HG02610 (cell line): Measurements from ENCODE around the gene KCNJ12.

ENCODE experiments used
- ATAC-seq: cut with Tn5 transposase; IDR thresholded peaks from one replicate; pipeline ENCODE4 v1.9.1; 2021; ENCODE audit warnings: mild to moderate bottlenecking, moderate library complexity; ENCODE audit not compliant: unreplicated experiment

KCNJ12 gene

DNA sequence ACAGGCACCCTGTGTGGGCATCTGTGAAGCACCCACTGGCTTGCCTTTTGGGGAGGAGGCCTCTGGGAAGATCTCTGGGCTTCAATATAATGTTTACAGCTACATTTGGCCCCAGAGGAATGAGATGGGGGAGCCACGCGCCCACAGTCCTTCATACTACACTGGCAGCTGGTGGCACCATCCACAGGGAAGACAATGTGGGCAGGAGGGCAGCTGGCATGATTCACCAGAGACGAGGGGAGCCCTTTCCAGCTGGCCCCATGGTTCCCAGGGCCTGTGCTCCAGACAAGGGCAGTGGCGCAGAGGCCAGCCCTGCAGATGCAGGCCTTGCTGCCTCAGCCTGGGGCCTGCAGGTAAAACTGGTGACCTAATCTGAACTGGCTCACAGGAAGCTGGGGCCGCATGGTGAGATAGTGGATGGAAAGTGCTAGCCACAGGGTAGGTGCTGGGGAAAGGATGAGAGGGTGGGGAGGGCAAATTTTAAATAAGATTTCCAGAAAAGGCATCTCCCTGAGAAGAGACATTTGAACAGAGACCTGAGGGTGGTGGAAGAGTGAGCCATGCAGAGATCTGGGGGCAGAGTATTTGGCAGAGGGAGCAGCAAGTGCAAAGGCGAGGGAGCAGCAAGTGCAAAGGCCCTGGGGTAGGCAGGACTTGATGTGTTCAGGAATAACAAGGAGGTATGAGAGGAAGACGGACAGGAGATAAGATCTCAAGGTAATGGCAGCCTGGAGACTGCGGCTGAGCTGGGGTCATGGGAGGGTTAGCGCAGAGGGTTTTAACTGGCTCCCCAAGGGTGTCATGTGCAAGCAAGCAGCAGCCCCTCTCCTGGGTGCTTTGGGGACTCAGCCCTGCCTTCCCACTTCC is 12.1 kb upstream of the KCNJ12 start:
- no peak for ATAC-seq

DNA sequence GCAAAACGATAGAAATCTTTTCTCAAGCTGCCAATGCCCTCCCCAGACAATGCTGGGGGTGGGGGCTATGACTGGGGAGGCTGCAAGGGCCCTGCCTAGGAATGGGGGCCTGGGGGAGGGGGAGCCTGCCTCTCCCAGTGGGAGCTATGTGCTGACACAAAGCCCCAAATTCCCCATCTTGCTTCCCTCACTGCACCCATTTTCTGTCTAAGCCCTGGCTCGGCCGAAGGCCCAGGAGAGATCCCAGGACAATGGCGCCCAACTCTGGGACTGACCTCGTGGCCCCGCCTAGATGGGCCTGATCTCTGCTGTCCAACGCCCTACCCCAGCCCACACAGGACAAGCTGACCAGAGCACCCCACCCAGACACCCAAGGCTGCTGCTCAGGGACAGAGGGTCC is 11.1 kb upstream of the KCNJ12 start:
- ATAC-seq, result no peak

DNA sequence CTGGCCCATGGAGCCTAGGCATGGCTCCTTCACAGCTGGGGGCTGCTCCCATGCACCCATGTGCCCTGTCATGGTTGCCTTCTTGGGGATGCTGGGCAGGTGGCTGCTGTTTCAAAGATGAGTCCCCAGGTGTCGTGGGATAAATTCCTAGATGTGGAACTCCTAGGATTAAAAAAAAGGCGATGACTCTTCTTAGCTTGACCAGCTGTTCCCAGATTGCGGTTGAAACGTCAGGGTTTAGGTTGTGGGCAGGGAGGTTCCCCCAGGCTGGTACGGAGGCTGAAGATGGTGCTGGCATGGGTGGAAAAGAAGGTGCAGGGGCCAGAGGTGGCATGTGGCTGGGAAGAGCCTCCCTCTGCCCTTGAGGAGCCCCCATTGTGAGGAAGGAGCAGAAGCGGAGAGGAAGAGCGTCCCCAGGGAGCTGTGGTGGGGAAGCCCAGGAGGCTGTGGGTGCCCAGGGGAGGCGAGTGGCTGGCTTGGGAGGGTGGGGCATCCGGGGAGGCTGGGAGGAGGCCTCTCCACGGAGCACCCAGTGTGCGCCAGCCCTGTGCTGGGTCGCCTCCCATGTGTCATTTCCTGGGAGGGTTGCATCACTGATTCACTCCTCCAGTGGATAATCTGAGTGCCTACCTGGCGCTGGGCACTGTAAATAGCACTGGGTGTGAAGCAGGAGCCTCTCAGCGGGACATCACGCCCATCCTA is 7.5 kb upstream of the KCNJ12 start:
- ATAC-seq, result no peak

DNA sequence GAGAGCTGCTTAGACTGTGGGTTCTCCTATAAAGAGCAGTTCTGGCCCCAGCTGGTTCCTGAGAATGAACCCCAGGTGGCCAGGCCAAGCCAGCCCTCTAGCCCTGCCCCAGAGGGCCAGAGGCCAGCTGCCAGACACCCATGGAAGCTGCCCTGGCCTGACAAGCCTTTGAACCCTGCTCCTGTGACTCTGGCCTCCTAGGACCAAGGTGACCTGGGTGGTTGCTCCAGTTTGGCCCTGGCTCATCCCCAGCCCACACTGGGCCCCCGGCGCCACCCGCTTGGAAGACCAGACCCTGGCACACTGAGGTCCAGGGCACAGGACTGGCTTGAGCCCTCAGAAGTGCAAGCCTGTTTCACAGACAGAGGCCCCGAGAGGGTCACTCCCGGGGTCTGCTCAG is 6.8 kb upstream of the KCNJ12 start:
- no peak for ATAC-seq

DNA sequence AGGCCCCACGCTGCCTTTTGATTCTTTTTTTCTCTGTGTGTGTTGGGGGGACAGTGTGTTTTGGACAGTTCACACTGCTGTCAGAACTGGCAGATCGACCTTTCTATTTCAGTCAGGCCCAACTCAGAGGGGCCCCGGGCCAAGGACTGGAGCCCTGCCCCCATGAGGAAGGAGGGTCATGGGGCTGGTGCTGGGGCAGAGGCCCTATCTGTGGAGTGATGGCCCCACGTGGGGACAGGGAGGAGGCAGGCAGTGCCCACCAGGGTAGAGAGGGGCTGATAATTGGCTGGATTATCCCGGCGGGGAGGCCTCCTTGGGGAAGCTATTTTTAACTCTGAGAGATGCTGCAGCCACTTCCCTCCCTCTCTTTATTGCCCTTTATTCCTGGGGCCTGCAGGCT is 5.7 kb upstream of the KCNJ12 start:
- no peak for ATAC-seq

DNA sequence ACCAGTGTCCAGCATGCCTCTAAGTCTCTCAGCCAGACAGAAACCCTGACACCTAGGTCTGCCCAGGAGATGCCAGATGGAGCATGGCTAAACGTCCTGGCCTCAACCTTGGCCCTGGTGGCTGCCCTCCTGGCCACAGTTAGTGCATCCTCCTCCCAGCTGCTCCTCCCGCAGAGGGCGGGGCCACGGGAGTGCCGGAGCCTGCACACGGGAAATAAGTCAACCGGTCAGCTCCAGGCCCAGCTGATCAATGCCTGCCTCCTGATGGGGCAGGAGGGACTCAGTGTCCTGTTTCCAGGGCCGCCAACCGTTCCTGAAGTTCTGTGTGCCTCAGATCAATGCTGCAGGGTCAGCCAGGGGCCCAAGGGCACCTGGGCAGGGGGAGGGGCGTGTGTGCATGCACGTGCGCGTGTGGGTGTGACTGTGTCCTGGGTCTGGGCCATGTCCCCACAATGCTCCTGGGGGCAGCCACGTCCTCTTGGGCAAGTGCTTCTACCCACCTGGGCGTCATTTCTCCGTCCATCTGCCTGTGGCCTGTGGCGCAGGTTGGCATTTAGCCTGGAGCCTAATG is 4.6 kb upstream of the KCNJ12 start:
- no peak for ATAC-seq

DNA sequence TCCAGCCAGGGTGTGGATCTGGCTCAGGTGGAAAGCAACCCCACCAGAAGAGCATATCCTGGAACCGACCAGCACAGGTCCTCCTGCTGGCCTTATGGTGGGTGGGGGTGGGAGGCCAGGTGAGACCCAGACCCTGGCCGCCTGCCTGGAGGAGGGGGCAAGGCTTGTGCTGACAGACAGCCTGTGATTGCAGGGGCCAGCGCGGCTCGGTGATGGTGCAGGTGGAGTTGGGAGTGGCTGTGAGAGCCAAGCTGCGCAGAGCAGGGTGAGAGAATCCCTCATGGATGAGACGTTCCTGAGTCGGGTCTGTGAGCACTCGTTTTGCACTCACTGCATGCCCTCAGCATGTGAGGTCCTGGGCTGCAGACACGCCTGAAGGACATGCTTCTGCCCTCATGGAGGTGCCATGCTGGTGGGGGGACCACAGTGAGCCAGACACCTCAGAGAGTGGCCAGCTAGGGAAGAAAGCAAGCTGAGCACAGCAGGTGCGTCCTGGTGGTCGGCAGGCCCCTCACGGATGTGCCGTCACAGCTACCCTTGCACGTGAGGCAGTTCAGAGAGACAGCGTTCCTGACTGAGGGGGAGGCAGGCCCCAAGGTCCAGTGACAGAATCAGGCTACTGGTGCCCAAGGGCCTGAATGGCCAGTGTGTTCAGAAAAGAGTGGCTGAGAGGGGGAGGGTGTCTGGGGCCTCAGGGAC is 3.8 kb upstream of the KCNJ12 start:
- ATAC-seq, result no peak

DNA sequence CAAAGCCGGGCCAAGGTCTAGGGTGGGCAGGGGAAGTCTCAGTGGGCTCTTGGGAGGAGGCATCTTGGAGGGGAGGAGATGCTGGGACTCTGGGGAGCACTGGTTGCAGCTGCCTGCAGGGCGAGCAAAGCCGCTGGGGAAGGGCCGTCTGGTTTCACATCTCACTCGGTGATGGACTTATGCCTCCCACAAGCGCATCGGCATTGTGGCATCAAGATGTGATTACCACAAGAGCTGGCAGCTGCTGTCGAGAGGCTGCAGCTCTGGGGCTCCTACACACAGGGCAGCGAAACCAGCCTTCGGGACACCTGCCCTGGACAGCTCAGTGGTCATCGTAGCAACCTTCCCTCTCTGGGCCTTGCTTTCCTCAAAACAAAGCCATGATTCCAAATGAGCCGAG is 3.1 kb upstream of the KCNJ12 start:
- no peak for ATAC-seq

DNA sequence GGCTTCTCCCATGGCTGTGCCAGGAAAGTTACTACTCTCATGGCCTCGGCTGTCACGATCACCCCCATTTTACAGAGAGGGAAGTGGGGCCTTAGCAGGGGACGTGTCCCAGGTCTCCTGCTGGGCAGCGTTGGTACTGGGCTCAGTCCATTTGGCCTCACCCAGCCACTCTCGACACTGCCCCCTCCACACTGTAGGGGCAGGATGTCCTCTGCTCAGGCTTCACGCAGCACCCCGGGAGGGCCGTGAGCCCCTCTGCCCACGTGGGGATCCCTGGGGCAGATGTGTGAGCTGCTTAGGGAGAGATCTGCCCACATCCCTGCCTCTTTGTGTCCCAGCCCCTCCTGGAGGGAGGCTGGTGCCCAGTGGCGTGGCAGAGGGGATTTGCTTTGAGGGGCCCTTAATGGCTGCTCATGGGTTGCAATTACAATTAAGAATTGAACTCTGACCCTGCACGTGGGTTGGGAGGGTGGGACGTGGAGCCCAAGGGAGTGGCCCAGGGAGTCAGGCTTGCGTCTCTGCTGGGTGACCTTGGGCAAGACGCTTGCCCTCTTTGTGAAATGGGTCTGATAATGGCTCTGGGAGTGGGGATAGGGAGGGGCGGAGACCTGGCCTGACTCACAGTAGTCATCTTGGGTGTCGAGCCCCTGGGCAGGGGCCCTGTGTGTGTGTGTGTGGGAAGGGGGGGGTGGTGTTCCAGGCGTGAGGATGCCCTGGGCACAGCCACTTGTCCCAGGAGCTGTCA is 2.3 kb upstream of the KCNJ12 start:
- no peak for ATAC-seq

DNA sequence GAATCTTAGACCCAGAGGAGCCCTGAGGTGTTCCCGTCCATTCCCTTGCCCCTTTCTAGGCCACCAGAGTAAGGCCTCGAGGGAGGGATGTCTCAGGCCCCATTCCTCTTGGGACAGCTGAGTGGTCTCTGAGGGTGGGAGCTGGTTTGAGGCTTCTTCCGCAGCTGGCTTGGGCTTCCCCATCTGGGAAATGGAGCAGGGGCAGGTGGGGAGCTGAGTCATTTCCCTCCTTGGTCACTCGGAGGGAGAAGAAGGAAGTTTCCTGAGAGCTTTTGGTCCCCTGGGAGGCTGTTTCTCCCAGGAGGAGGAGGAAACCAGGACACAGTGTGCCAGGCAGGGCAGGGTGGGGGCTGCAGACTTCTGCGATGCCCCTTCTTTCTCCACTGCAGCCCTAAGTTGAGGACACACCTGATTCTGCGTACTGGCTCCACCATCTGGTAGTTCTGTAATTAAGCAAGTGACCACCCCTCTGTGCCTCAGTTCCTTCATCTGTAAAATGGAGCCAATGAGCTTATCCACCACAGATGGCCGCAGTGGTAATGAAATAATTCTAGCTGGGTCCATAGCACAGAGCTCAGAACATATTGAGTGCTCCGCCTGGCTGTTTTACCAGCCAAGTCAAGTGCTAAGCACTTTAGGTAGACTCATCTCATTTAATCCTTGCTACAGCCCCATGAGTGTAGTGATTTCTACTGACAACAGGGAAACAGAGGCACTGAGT is 1.6 kb upstream of the KCNJ12 start:
- no peak for ATAC-seq

DNA sequence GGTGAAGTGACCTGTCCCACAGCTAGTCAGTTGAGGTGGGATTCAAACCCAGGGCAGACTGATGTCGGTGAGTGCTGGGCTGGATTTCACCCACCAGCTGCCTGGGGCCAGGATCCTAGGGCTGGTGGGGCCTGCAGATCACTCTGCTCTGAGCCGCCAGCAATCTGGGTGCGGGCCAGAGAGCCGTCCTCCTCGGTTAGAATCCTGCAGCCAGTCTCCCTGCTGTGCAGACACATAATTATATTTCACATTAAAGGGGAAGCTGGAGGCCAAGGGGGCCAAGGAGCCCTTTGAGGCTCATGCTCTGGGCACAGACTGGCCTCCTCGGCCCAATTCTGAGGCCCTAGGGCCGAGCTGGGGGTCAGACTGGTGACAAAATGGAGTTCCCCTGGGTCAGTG is 996 bp upstream of the KCNJ12 start:
- ATAC-seq, result no peak

DNA sequence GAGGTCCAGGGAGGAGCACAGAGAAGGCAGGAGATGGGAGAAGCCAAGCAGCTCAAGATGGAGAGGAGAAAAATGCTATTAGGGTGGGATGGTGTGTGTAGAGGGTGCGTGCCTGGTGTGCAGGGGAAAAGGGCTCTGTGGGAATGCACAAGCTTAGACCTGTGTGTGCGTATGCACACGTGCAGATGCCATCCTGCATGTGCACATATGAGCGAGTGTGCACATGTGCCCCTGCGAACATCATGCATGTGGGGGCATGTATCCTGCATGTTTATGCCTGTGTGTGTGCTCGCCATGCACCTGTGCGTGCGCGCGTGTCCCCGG is 438 bp upstream of the KCNJ12 start:
- ATAC-seq, result no peak

DNA sequence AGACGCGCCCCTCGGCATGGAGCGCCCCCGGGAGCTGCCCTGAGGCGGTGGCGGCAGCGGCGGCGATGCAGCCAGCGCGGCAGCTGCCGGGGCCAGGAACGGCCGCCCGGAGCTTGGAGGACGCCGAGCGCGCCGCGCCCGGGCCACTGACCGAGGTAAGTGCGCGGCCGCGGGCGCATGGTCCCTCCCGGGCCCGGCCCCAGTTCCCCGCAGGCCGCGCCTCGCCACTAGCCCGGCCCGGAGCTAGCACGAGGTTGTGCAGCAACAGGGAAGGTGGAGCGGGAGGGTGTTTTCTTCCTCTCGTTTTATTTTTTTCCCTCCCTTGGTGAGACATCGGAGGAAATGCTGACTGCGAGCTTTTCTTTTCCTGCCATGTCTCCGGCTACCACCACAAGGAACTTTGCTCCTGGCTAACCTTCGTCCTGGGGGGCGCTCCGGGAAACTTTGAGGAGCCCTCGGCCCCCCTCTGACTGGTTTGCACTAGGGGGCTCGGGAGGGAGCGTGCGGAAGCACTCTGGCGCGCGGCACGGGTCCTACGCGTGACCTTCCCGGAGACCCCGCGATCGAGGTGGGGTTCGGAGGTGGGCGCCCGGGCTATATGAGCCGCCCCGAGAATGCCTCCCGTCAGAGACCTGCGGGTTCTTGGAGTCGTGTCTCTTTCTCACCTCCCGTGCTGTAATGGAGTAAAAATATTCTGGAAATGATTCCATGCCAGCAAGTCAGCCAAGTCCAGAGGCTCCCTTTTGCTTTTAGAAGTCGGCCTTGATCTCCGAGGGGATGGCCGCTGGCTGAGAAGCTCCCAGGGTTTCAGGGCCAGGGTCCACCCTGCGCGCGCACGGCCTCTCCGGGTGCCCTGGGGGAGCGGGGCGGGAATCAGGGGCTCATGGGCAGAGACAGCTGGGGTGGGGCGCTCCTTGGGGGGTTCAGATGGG is 868 bp downstream of the KCNJ12 start:
- ATAC-seq, result no peak

DNA sequence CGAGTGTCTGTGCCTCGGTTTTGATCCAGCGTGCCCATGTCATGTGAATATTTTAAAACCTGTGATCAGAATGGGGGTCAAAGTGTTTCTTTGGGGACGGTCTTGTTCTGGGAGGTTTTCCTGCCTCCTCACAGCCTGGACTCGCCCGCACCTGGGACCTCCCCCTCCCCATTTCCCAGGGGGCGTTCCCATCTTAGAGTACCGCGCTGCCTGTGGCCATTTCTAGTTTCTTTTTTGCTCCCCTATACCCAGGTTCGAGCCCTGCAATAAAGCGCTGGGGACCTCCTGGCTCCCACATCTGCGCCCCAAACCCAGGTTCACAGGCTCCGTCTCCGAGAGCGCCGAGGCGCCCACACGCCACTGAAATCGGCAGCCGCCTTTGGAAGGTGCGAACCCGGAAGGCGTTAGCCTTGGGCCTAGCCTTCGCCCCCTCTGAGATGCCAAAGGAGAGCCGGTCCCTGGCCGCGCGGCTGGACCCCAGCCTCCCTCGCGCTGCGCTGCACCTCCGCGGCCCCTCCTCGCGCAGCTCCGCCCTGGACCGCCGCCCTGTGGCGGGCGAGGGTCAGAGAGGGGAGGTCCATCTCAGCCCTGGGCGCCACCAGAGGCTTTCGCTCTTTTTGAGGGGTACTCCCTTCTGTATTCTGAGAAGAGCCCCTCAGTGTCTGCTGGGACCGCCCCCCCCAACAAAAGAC is 1.7 kb downstream of the KCNJ12 start:
- no peak for ATAC-seq

DNA sequence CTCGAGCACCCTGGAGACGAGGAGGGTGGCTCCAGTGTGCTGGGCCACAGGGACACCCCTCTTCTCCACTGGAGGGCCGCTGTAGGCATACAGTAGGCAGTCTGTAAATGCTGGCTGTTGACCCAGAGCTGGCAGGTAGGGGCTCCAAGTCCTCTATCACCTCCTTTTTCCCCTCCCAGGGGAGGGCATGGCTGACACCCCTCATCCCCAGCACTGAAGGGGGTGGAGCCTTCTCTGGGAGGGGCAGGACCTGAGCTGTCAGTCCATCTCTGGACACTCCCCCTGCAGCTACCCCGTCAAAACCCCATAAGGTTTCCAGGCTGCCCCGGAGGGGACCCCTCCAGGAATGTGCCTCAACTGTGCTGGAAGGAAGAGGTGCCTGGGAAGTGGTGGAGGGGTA is 2.4 kb downstream of the KCNJ12 start:
- ATAC-seq, result no peak

DNA sequence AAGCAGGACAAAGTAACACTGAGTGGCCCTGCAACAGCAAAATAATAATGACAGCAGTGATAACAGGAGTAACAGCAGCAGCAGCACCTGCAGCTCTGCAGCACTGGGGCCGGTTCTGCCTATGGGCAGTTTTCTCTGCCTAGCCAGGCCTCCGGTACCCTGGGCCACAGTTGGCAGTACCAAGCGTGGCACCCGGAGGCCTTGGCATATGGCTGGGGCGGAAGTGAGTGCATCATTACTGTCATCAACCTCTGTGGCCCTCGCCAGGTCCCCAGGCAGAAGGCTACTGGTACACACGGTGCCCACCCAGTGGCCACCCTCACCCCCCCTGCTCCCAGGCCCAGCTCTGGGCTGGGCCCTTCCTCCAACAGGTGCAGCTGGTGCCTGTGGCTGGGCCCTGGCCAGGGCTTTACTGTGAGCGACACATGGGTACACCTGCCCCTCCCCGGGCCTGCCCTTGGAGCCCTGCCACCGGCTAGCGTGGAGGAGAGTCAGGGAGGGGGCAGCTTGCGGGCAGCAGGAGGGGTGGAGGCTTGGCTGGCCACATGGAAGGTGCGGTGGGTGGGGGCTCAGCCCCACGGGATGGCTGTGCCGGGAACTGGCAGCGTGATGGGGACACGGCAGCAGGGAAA is 3.0 kb downstream of the KCNJ12 start:
- ATAC-seq, result no peak

DNA sequence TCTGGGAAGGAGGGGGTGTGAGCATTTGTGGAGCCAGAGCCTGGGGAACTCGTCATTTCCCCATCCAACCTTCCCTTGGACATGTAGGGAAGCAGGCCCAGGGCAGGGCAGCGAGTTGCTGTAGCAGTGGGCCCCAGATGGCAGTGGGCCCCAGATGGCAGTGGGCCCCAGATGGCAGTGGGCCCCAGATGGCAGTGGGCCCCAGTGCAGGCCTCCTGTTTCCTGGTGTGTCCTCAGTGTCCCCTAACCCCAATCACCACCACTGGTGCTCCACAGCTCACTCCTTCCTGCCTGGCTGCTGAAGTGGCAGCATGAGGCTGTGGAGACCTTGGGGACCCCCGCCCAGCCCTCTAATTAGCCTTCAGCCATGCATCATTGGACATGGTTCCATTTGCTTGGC is 4.5 kb downstream of the KCNJ12 start:
- ATAC-seq, result no peak

DNA sequence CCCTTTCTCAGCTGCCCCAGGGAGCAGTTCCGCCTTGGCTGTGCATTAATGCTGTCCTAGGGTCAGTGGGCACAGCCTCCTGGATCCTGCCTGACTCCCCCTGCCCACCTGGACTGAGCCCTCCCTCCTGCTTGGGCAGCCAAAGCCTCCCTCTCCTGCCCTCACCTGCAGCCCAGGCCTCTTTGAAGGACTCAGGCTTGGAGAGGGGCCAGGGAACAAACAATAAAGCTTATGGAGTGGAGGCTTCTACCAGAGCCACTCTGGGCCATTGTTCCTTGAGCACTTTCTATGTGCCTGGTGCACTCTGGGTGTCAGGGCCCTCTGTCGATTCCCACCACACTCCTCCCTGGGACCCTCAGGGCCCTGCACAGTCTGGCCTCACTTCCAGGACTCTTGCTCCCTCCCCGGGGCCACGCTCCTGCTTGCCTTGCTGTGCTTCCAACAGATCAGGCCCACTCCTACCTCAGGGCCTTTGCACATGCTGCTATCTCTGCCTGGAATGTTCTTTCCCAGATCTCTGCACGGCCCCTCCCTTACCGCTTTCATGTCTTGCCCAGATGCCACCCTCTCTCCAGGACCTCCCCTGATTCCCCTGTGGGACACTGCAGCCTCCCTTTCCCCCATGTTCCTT is 5.0 kb downstream of the KCNJ12 start:
- no peak for ATAC-seq
